Suprapubic skin (tissue), 4 donors: ENCODE measurements around the gene STK40.

Experiments
- CTCF ChIP-seq, 2 donors: fragments of 200-600 bp in 1 of 2; fragments of 450-650 bp in 1 of 2; sonication (generic) in 1 of 2; IDR thresholded peaks; one replicate each; pipeline ENCODE4 v1.5.1; 2016 to 2019; ENCODE audit warnings: antibody characterized with exemption in 2 of 2, mild to moderate bottlenecking in 1 of 2, moderate library complexity in 1 of 2
- EP300 ChIP-seq: sonication (generic); formaldehyde crosslinking; IDR thresholded peaks from one replicate; pipeline ENCODE4 v1.6.1; 2017; ENCODE audit warnings: antibody characterized with exemption
- POLR2A ChIP-seq, 2 donors: fragments of 450-650 bp; IDR thresholded peaks; one replicate each; pipeline ENCODE4 v1.6.1; 2017; ENCODE audit warnings: antibody characterized with exemption in 2 of 2, mild to moderate bottlenecking in 2 of 2, moderate library complexity in 2 of 2
- POLR2AphosphoS5 ChIP-seq, 3 donors: sonication (generic); formaldehyde crosslinking; IDR thresholded peaks; one replicate each; pipeline ENCODE4 v1.6.1; 2017; ENCODE audit warnings: antibody characterized with exemption in 3 of 3

DNA sequence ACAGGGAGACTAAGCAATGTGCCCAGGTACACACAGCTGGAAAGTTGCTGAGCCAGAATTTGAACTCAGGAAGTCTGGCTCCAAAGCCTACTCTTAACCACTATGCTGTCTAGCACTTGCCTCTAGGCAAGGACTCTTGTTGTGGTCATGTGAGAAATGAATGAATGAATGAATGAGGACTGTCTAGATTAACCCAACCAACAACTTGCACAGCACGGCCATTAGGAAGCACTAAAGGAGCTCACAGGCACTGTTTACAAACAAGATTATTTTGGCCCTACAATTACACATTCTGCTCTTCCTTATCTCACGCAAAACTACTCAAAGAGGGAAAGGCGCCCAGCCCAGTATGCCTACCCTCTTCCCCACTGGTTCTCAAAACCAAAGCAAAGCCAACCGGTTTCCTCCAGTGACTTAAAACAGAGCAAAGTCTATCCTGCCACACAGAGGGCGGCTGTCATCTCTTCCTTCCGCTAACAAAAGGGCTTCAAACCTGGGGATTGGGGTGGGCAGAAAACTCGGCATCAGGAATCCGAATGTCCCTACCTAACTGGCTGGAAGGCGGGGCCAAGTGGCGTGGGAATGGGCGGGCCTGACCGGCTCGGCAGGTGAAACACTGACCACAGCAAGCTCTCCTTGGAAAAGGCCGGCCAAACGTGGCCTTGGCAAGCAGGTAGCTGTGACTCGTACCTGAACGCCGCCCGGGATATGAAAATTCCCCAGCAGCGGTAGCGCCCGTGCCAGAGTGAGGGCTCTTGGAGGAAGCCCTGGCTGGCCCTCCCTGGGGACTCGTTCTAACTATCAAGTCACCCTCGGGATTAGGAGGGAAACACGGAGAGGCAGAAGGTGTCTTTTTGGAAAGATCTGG lies 948 bp downstream of the STK40 start:
- no peak for TF ChIP-seq EP300
- no peak for TF ChIP-seq CTCF (IDR thresholded peaks at IDR 0.05)
- TF ChIP-seq POLR2AphosphoS5 (IDR thresholded peaks at IDR 0.05): no peak
- no peak for TF ChIP-seq POLR2A (IDR thresholded peaks at IDR 0.05)
